HL-60/S4 treated with retinoic acid at 250 ng/mL for 4 days and 3 days (cell line): ENCODE results near the gene TRIB2.

Source experiments
- in situ Hi-C: fragments of 300-500 bp; cut with MboI; formaldehyde crosslinking; loops from 2 replicates; pipeline ENCODE4 v1.7.0; 2022; ENCODE audit warnings: low sequenced_read_pairs

The TRIB2 gene

GRCh38 chr2:12719400-12720277 is 2.9 kb downstream of the TRIB2 start:
- in situ Hi-C loops, result loop anchor here (25.0 kb wide), 1 partner anchor 882 kb away; no protein-coding TSS in a partner anchor

DNA sequence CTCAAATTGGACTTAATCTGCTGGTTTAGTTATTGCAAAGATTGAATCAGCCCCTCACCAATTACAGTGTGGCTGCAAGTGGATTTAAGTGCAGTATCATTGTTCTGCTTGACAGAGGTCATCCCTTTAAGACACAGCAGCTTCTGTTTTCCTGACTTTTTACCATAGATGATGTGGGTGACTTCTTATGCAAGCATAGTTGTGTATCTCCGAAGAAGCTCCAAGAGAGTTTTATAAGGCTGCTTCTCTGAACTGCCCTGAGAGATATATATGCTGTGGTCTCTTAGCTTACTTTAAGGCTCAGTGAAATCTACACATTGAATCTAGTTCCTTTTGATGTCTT is 3.5 kb downstream of the TRIB2 start:
- in situ Hi-C loops, result loop anchor here (25.0 kb wide), 1 partner anchor 883 kb away; no protein-coding TSS in a partner anchor

GRCh38 chr2:12720754-12721378 is 4.1 kb downstream of the TRIB2 start:
- in situ Hi-C loops, result loop anchor here (25.0 kb wide), 1 partner anchor 884 kb away; no protein-coding TSS in a partner anchor

DNA sequence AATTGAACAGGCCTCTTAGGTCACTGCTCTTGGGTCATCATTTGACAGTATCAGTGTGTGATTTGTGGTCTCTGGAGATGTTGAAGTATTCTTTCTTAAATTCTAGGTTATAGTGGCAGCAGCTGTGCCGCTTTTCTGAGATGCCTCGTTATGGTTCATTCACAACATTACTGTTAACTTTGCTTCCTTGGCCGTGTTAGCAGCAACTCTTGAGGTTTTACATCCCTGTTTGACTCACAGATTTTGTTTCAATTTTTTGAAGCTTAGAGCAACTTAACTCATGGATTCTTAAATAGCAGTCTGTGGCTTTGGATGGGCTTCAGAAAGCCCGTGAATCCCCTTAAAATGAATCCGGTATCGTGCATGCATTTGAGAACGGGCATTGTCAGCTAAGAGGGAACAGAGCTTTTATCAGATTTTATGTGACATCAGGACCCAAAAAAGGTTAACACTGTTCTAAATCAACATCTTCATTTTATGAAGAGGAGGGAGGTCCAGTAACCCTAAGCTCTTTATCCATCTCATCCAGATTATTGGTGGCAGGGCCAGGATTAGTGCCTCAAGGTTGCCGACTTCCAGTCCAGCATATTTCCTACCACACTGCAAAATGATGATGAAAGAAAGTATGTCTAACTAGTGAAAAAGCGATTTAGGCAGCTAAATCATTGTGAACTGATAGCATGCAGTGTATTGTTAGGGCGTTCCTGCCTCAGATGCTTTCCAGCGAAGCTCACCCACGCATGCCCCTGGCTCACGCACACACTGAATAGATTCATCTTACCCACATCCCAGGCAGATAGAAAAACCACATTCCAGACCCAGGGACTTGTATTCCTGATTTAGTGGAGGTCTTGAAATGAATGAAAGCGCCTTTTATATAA is 5.1 kb downstream of the TRIB2 start:
- in situ Hi-C loops, result loop anchor here (25.0 kb wide), 1 partner anchor 885 kb away; no protein-coding TSS in a partner anchor

DNA sequence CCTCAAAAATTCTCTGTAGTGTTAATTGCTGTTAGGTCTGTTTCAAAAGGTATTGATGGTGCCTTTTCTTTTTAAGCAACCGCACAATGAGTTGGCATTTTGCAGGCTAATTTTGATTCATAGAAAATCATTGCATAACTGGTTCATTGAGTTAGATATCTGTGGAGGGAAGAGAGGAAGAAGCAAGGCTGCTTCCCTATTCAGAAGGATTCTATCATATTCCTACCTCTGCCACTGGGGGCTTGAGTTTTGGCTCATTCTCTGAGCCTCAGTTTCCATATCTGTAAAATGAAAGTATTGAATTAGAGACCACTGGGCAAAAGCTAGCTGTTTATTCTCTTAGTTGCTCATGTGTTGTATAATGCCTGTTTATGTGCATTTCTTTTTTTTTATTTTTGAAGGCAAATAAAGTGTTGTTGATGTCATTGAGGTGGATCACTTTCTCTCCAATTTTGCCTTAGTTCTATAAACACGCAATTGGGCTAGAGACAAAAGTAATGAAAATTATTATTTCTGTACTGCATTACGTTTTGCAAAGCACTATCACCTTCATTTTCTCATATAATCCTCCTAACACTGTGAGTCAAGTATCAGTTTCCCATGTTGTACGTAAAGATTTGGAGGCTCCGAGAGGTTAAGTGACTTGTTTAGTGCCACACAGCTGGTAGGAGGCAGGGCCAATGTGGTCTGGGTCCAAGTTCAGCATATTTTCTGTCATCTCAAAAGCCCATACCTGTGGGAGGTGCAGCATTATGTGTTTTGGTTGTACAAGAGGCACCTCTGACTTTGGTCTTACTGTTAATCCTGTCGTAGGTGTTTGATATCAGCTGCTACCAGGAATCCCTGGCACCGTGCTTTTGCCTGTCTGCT is 5.9 kb downstream of the TRIB2 start:
- in situ Hi-C loops, result loop anchor here (25.0 kb wide), 1 partner anchor 885 kb away; no protein-coding TSS in a partner anchor

DNA sequence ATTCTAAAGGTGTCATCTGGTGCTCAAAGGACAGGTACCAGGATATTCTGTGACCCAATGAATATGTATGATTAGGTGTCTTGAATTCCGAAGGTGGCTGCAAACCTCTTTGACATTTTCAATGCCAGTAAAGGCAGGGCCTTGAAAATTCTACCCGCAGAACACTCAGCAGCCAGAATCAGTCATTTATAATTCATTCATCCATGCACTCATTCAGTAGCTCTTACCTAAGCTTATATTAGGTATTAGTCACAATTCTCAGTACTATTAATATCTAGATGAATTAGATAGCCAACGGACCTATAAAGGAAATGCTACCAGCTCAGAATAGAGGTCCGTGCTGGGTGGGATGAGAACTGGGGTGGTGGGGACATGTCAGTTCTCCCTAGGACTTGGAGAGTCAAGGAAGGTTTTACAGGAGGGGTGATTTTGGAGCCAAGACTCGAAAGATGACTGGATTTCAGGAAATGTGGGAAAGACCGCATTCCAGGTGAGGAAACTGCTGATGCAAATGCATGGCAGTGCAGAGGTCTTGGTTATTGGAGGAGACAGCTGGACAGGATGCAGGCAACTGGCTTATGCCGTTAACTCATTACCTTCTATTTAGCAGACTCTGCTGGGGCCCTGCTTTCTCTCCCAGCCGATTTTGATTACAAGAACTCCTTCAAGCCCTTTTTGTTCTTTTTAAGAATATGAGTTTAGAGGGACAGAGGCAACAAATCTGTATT is 7.2 kb downstream of the TRIB2 start:
- in situ Hi-C loops, result loop anchor here (25.0 kb wide), 1 partner anchor 887 kb away; no protein-coding TSS in a partner anchor

DNA sequence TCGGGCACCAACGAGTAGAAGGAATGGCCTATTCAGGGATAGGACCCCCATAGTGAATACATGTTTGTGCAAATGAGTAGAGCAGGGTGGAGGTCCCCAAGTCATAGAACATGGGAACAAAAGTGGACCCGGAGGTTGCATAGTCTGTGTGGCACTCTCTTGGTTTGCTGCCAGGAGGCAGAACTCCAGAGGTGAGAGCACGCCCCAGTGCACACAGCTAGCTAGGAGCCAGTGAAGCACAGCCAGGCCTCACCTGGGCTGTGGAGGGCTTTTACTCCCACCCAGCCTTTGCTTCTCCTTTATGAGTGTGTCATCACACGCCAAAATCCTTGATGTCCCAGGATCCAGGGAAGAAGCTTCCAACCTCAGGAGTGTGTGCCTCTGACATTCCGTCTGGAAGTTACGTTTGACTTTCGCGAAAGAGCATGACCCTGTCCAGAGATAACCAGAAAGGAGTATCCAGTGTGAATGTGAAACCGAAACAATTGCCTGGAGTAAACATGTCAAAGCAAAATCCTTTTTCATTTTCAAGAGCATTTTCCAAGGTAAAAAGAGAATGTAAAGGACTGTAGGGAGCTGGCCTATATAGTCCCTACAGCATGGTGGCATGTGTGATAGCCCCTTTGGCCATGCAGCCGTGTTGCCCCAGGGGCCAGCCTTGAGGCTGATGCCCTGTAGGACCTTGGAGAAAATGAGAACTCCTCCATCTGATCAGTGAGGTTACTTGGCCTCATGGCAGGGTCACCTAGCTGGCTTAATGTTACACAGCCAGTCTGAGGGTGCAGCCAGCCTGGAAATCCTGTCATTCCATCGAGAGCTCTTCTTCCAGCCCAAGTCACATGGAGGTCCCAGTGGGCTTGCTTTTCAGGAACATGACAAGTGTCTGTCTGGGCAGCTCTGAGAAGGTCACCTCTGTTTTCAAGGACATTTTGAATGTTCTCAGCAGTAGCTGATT is 8.8 kb downstream of the TRIB2 start:
- in situ Hi-C loops, result no loop called here

- in situ Hi-C loops, result no loop called here
Measured at GRCh38 chr2:12726271-12726670, 9.5 kb downstream of the TRIB2 start.

GRCh38 chr2:12727065-12727464 is 10.3 kb downstream of the TRIB2 start:
- in situ Hi-C loops, result no loop called here

GRCh38 chr2:12727641-12728040 is 10.9 kb downstream of the TRIB2 start:
- in situ Hi-C loops, result no loop called here

GRCh38 chr2:12728221-12728777 is 11.6 kb downstream of the TRIB2 start:
- in situ Hi-C loops, result no loop called here

- in situ Hi-C loops, result no loop called here
Measured at GRCh38 chr2:12730265-12730664, 13.5 kb downstream of the TRIB2 start.

DNA sequence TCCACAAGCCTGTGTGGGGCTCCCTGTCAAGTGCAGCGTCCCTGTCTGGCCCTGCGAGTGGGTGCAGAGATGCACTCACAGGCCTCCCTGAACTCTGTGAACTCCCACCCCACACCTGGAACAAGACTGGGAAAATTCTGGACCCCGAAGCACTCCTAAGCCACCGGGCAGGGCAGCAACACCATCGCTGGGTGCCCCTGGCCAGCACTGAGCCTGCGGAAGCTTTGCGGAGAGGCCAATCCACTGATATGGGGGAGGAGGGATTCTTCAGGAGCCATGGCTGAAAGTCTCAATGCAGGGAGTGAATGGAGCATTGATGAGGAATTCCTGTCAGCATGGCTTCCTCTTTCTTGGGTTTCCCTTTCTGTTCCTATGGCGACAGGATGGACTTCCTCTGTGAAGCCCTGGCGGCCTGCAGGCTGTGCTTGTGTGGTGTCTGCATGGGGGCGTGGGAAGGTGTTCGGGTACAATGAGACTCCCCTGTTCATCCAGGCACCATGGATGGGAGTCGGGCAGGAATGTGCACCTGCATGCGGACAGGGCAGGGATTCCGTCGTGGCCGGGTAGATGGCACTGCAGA is 15.1 kb downstream of the TRIB2 start:
- in situ Hi-C loops, result no loop called here

DNA sequence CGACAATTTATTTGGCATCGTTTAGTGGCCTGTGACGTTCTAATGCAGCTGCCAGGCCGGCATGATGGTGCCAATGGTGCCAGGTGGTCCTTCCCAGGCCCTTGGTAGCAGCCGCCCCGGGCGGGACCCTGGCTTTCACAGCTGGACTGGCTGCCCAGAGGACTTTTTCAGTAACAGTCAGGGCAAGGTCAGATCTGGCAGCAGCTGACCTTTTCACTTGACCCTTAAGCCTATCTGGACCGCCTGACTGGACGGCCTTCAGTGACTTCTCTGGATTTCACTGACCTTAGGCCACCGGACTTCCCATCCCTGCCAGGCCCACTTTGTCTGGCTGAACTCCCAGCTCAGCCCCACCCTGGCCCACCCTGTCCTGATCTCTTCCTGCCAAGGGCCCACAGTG is 15.9 kb downstream of the TRIB2 start:
- in situ Hi-C loops, result no loop called here

- in situ Hi-C loops, result no loop called here
Measured at GRCh38 chr2:12733846-12734245, 17.1 kb downstream of the TRIB2 start.

DNA sequence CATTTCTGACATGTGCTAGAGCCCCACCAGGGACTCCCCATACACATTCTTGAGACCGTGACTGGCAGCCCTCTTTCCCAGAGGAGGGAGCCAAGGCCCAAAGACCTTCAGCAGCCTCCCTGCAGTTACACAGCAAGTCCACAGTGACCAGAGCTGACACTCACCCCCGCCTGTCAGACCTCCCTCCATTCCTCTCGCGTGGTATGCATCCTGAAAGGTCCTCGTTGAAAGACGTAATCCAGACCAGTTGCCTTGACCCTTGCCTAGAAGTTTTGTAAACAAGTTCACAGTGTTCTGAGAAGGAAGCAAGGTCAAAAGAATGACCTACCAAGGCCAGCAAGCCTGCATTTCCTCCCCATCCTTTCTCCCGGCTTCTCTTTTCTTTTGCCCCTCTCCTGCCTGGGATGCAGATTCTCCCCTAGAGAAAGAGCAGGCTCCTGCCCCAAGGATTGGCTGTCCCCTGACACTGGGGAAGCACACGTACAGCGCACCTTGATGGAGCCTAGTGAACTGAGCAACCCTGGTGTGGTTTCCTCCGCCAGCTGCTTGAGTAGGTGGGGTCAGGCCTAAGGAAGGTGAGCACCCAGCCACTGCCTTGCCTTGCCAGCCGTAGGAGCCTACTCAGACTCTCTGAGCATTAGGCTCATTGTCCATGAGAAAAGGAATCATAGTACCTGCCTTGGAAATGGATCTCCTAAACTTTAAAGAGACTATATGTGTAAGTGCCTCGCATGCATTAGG is 18.3 kb downstream of the TRIB2 start:
- in situ Hi-C loops, result no loop called here

DNA sequence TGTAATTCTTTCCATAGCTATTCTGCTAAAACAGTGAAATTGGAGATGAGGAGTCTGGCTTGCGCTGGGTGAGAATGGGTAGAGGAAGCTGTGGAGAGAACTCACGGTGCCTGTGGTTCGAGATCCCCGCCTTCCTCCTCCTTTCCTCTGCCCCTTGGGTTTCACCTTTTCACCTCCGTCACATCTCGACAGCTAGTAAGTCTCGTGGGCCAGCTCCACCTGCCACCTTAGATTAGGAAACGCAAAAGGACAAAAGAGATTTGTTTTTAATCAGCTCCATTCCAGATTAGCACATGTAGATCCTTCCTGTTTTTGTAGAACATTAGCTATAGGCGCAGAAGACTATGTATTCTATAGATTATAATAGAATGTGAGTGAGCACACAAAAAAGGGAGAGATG is 20.6 kb downstream of the TRIB2 start:
- in situ Hi-C loops, result no loop called here
